HepG2 (cell line): ENCODE data around the gene ELOVL5. TPM values are rescaled to one million over a fixed set of nuclear protein-coding genes. Genes with fewer than 3 reads are reported as not detected.

Experiments
- ARHGAP35 ChIP-seq: sonication (generic); formaldehyde crosslinking; IDR thresholded peaks from 2 replicates; pipeline ENCODE4 v1.9.0; 2022; ENCODE audit warnings: mild to moderate bottlenecking, inconsistent platforms, moderate library complexity, missing genetic modification reagents, borderline replicate concordance
- ARID5B ChIP-seq: IDR thresholded peaks from 2 replicates; pipeline ENCODE4 v1.4.0; 2020; ENCODE audit warnings: mild to moderate bottlenecking, missing genetic modification reagents
- GMEB1 ChIP-seq: sonication (generic); formaldehyde crosslinking; IDR thresholded peaks from 2 replicates; pipeline ENCODE4 v1.5.1; 2020; ENCODE audit warnings: missing genetic modification reagents, mild to moderate bottlenecking, borderline replicate concordance
- HMG20B ChIP-seq: conservative IDR thresholded peaks from 2 replicates; pipeline ENCODE4 v1.6.1; 2016; ENCODE audit warnings: missing genetic modification reagents, missing compliant biosample characterization
- KLF9 ChIP-seq: IDR thresholded peaks from 2 replicates; pipeline ENCODE4 v1.6.1; 2016; ENCODE audit warnings: low read depth
- PRDM10 ChIP-seq: sonication (generic); formaldehyde crosslinking; IDR thresholded peaks from 2 replicates; pipeline ENCODE4 v1.4.0; 2020; ENCODE audit warnings: low read depth, missing genetic modification reagents
- TARDBP ChIP-seq: sonication (generic); formaldehyde crosslinking; IDR thresholded peaks from 2 replicates; pipeline ENCODE4 v1.8.0; 2022; ENCODE audit warnings: mild to moderate bottlenecking, missing genetic modification reagents
- TBP ChIP-seq: sonication (generic); formaldehyde crosslinking; IDR thresholded peaks from 2 replicates; pipeline ENCODE4 v1.5.0; 2020; ENCODE audit warnings: missing genetic modification reagents
- ZBTB10 ChIP-seq: sonication (generic); formaldehyde crosslinking; IDR thresholded peaks from 2 replicates; pipeline ENCODE4 v1.4.0; 2020; ENCODE audit warnings: missing genetic modification reagents, borderline replicate concordance
- ZKSCAN1 ChIP-seq: fragments of 150-350 bp; IDR thresholded peaks from 2 replicates; pipeline ENCODE4 v1.6.1; 2014; ENCODE audit warnings: low read length
- ZMAT5 ChIP-seq: sonication (generic); formaldehyde crosslinking; IDR thresholded peaks from 2 replicates; pipeline ENCODE4 v1.5.0; 2020; ENCODE audit warnings: mild to moderate bottlenecking, low read depth, missing genetic modification reagents, borderline replicate concordance
- ZNF710 ChIP-seq: sonication (generic); formaldehyde crosslinking; IDR thresholded peaks from 2 replicates; pipeline ENCODE4 v1.5.0; 2020; ENCODE audit warnings: mild to moderate bottlenecking, missing genetic modification reagents, borderline replicate concordance
- polyA plus RNA-seq, 8 experiments: library from polyadenylated mRNA; depleted of rRNA in 3 of 8; stranded (reverse) in 7 of 8; unstranded in 1 of 8; fragments of >200 nt; fragmentation: Illumina TruSeq in 4 of 8; extraction: Trizol in 4 of 8; gene quantifications; 2 replicates each; pipeline versions ENCODE4 v1.2.1 to v1.2.3, GENCODE V29; 2011 to 2016; ENCODE audit warnings: low read depth in 4 of 8, missing spikeins in 1 of 8, mixed read lengths in 1 of 8; ENCODE audit not compliant: insufficient read depth in 1 of 8
- total RNA-seq, 5 experiments: library from RNA; depleted of rRNA; stranded (reverse); fragments of >200 nt; fragmentation: Illumina TruSeq; extraction: Trizol; gene quantifications; 2 replicates each; pipeline ENCODE4 v1.2.3, GENCODE V29; 2016; ENCODE audit warnings: low read depth in 1 of 5

ELOVL5 gene
- total and polyA plus RNA-seq, 2 of the 13 experiments (the other 11 are each of a cell fraction or from before 2014, with no cell fraction given) = 50.1 to 72.4 TPM

- TF ChIP-seq ARID5B (CRISPR knock-in tag) (peak; percentile 79), HMG20B (0 out of 2 replicates have a peak, but pooled peaks have one; percentile 17), TARDBP (CRISPR knock-in tag) (peak; percentile 99), TBP (no peak), ZKSCAN1 (0 out of 2 replicates have a peak, but pooled peaks have one; percentile 40), GMEB1 (peak; percentile 82), ZNF710 (CRISPR knock-in tag) (peak; percentile 91), KLF9 (CRISPR knock-in tag) (no peak; the same call in 1 of the 2 replicates), ZMAT5 (CRISPR knock-in tag) (no peak), ARHGAP35 (CRISPR knock-in tag) (no peak; the same call in 1 of the 2 replicates), PRDM10 (CRISPR knock-in tag) (peak; percentile 76), ZBTB10 (CRISPR knock-in tag) (no peak)
Measured at GRCh38 chr6:53359095-53359842, 10.5 kb upstream of the ELOVL5 start (continued).
